Activated naive CD4-positive, alpha-beta T cell treated with Interleukin-2 at 50 U/mL for 16 hours (primary cell): ENCODE results near the gene RASGRP3.
A peak's percentile ranks its signal among the peaks of the same experiment; 100 is the strongest.

Experiments
- DNase-seq: peaks from one replicate; pipeline ENCODE4 v3.0.0-alpha.2; 2020

Gene RASGRP3

GRCh38 chr2:33526921-33527320 is 50.5 kb downstream of the RASGRP3 start:
- DNase-seq, result no peak

DNA sequence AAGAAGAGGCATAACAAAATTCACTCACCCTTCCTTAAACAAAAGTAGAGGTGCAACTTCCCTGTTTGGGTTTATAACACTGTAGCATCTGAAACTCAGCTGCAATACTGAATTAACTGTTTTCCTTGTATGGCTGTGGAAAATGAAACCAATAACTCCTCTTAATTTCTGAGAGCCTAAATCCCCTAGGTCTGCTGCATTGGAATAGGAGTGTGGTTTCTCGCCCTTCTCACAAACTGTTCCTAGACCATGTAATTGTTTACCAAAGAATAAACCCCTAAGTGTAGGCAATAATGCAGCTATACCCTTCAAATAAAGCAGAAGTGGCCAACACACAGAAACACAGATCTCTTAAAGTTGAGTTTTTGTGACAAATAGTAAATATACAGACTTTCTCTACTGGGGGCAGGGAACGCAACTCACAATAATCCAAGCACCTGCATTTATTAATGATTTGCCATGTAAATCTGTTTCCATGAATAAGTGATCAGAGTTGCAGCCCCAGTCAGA is 52.0 kb downstream of the RASGRP3 start:
- DNase-seq, result no peak

GRCh38 chr2:33529771-33530481 is 53.5 kb downstream of the RASGRP3 start:
- DNase-seq, result no peak

DNA sequence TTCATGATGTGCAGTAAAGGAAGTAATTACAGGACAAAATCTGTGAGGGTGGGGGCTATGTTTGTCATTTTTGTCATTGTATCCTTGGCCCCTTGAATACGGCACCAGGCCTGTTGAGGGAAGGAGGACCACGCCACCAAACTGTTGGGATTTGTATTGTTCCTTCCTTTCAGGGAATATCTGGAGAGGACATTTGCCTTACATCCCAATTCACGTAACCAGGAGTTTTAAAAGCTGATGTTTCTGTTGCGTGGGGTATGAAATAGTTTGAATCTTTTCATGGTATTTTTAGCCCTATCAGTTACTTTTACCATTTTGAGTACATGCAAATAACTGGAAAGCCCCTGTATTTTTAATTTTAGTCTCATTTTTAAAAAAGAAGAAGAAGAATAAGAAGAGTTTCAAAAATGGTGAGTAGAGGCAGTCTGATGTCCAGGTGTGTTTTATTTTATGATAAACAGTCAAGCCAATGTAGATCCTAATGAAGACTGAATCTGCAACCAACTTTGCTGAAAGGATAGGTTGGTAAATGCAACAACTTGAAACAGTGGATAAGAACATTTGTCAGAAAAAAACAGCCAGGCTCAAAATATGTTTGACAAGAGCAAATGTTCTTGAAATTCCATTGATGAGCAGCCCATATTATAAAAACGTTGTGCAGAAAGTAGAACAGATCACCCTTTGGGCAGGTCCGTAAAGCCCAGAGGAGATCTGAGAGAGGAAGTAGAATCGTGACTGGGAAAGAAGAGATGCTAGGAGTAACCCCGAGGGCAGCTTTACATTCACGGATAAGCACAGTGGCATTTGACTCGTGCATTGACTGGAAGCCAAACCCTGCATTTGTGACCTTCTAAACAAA is 54.5 kb downstream of the RASGRP3 start:
- DNase-seq, result no peak

GRCh38 chr2:33531549-33532059 is 55.2 kb downstream of the RASGRP3 start:
- no peak for DNase-seq

DNA sequence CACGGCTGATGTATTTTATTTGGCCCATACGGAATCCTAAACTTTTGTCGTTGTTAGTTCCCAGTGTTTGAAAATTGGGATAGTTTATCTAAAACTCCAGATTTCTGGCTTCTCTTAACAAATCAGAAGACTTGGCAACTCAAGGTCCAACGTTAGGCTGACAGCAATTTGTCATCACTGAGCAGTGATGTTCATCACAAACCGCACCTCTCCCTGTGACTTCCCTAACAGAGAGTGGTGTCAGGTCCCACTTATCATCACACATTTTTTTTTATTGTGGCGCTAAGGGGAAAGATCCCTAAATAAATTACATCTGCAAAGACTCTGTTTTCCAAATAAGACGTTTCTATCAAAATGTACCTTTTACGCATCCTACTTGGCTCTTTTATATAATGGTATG is 55.7 kb downstream of the RASGRP3 start:
- no peak for DNase-seq

GRCh38 chr2:33532966-33533365 is 56.5 kb downstream of the RASGRP3 start:
- DNase-seq, result no peak

GRCh38 chr2:33535421-33535820 is 59.0 kb downstream of the RASGRP3 start:
- no peak for DNase-seq

DNA sequence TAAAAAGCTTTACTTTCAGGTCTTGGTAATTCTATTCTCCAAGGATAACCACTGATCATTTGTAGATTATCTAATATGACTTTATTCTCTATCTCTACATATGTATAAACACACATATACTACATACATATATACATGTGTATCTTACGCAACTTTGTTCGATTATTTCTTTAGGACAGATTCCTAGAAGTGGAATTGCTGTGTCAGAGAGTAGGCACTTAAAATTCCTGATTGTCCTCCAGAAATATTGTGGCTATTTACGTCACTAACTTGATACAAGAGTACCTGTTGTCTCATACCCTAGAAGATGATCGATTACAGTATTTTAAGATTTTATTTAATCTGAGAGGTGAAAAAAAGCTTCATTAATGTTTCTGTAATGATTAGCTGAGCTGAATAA is 64.8 kb downstream of the RASGRP3 start:
- DNase-seq, result no peak

- no peak for DNase-seq
Measured at GRCh38 chr2:33550206-33550605, 73.8 kb downstream of the RASGRP3 start.

GRCh38 chr2:33552758-33553461 is 76.5 kb downstream of the RASGRP3 start:
- no peak for DNase-seq

DNA sequence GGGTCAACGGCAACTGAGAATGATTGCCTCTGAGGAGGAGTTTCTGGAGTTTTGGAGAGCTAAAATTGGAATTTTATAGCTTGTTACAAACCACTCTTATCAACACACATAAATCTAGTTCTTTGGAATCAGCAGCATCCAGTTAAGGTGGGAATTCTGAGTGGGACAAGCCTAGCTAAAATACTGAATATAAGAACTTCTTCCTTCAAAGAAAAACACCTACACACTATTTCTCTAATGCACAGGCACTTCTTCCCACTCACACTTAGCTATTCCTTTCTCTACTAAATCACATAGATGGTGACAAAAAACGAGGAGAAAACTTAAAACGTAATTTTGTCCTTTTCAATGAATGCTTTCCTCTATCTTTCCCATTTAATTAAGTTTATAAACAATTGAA is 79.2 kb downstream of the RASGRP3 start:
- DNase-seq, result no peak

DNA sequence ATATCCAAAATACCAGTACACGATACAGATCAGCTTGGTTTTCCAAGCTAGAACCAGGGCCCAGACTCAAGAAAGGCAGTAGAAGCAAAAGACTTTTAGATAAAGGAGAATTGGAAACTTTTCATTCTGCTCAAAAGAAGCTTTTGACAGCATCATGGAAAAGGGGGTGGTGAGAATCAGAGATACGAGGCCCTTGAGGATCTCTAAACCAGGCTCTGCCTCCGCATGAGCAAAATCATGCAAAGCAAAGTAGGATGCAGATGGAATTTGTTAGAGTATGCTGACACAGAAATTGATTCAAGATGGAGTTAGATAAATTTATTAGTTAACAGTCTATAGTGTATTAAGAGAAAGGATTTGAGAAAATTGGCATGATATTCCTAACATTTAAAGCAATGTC is 82.9 kb downstream of the RASGRP3 start:
- DNase-seq, result no peak

DNA sequence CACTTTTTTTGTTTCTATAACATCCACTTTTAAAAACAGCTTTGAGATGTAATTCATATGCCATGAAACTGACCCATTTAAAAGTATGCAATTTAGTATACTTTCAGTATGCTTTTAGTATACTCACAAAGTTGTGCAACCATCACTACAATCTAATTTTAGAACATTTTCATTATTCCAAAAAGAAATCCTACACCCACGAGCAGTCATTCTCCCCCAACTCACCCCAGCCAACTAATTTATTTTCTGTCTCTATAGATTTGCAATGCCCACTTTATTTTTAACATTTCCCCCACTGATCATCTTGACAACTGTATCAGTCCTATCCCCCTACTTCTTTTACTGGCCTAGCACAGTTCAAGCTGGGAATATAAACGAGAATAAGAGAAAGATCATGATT is 83.6 kb downstream of the RASGRP3 start:
- no peak for DNase-seq

- DNase-seq, result no peak
Measured at GRCh38 chr2:33561872-33562271, 85.4 kb downstream of the RASGRP3 start.

DNA sequence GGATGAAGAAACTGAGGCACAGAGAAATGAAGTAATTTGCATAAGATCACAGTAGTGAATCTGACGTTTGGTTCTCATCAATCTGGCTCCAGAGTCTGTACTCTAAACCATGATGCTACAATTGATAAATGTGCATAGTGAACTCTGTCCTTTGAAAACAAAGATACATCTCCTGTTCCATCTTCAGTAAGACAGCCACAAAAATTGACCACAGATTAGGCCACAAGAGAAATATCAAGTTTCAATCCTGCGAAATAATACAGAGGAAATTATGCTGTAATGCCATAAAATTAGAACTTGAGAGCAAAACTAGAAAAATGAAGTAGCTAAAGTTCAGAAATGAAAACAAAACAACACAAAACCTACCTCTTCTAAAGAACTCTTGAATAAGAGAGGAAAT is 94.2 kb downstream of the RASGRP3 start:
- DNase-seq, result no peak

- no peak for DNase-seq
Measured at GRCh38 chr2:33573657-33574056, 97.2 kb downstream of the RASGRP3 start.

GRCh38 chr2:33577084-33577483 is 100.6 kb downstream of the RASGRP3 start:
- DNase-seq, result no peak

DNA sequence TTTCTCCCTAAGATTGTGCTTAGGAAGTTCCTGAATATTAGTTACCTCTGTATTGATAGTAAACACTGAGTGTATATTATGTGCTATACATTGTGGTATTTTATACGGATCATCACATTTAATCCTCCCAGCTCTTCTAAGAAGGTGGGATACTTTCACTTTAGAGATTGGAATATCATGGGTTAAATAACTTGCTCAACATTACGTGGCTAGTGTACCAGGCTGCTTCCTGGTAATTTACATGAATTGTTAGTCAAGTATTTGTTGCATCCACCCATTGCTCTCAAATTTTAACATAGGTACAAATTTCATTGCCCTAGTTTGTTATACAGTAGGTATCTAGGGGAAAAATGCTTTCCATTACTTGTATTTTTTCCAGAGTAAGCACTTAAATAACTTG is 101.2 kb downstream of the RASGRP3 start:
- no peak for DNase-seq

DNA sequence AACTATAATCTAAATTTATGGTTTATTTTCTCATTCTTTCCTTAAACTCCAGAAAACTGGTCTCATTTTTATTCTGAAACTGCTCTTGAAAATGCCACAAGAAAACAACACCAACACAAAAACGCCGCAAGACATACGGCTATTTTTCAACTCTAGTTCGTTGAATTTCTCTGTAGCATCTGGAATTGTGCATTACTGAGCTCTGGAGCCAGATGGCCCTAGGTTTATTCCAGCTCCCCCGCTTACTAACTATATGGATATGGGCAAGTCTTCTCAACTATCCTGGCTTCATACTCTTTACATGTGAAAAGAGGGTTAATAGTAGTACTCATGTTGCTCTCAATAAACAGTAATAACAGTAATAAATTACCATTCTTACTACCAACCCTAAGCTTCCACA is 102.8 kb downstream of the RASGRP3 start:
- DNase-seq, result no peak

- DNase-seq, result no peak
Measured at GRCh38 chr2:33581872-33582271, 105.4 kb downstream of the RASGRP3 start.

DNA sequence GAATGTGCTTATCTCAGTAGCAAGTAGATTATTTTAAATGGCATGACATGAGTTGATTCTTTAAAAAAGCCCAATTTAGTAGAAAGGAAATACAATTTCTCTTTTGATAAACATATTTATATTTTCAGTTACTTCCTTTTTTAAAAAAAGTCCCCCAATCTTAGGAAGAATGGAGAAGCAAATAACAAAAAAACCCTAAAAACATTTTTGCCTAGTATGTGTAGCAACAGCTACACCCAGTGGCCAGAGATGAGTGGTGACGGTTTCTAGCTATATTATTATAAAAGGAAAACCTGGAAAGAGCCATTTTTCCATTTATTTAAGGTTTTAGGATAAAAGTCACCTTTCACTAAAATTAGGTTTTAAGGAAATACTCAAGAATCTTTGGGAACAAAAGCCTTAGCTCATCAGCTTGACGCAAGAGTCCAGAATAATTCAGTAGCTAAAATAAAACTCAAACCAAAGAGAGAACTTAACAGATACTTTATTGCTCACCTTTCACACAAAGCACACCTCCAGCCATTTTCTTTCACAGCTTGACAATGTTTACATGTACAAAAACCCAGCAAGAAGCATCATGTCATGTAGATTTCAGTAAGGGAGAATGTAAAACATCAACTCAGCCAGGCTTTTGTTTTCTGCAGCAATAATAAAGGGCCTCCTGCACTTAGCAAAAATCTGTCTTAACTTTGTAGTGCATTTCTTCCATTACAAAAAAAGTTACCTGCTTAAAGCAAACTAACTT is 106.9 kb downstream of the RASGRP3 start:
- DNase-seq, result peak; percentile 13

- DNase-seq, result no peak
Measured at GRCh38 chr2:33586766-33587165, 110.3 kb downstream of the RASGRP3 start.
